HepG2 (cell line): ENCODE results near the gene MYORG. TPM values are rescaled to one million over a fixed set of nuclear protein-coding genes. Genes with fewer than 3 reads are reported as not detected.
A peak's percentile ranks its signal among the peaks of the same experiment; 100 is the strongest.

Experiments used
- ERF ChIP-seq: IDR thresholded peaks from 2 replicates; pipeline ENCODE4 v1.6.1; 2018; ENCODE audit warnings: missing biosample characterization, missing genetic modification reagents
- HNF4A ChIP-seq: sonication (generic); formaldehyde crosslinking; IDR thresholded peaks from 2 replicates; pipeline ENCODE4 v1.4.0; 2020; ENCODE audit warnings: missing genetic modification reagents
- HOXD1 ChIP-seq: sonication (generic); formaldehyde crosslinking; IDR thresholded peaks from 2 replicates; pipeline ENCODE4 v1.5.0; 2020; ENCODE audit warnings: missing genetic modification reagents
- ISL2 ChIP-seq: sonication (generic); formaldehyde crosslinking; IDR thresholded peaks from 2 replicates; pipeline ENCODE4 v1.5.0; 2020; ENCODE audit warnings: missing genetic modification reagents
- KDM2A ChIP-seq: sonication (generic); formaldehyde crosslinking; IDR thresholded peaks from 2 replicates; pipeline ENCODE4 v1.4.0; 2020; ENCODE audit warnings: low read depth, missing genetic modification reagents, borderline replicate concordance
- MAFF ChIP-seq: IDR thresholded peaks from 2 replicates; pipeline ENCODE4 v1.6.1; 2011; ENCODE audit warnings: low read depth, low read length, improper control_type of control experiment
- NBN ChIP-seq: fragments of 450-650 bp; conservative IDR thresholded peaks from 2 replicates; pipeline ENCODE4 v1.6.1; 2017
- POLR2AphosphoS2 ChIP-seq: IDR thresholded peaks from 2 replicates; pipeline ENCODE4 v1.6.1; 2011; ENCODE audit warnings: low read depth, low read length, improper control_type of control experiment
- PRPF4 ChIP-seq: fragments of 200-400 bp; formaldehyde crosslinking; IDR thresholded peaks from 2 replicates; pipeline ENCODE4 v1.6.1; 2016; ENCODE audit warnings: low read length, low read depth; ENCODE audit not compliant: poor library complexity, severe bottlenecking
- RELA ChIP-seq: sonication (generic); formaldehyde crosslinking; IDR thresholded peaks from 2 replicates; pipeline ENCODE4 v1.4.0; 2020; ENCODE audit warnings: missing genetic modification reagents
- SIN3A ChIP-seq: IDR thresholded peaks from 2 replicates; pipeline ENCODE4 v1.6.1; 2011; ENCODE audit warnings: low read depth, mild to moderate bottlenecking, control low read depth, low read length, borderline replicate concordance
- SMAD9 ChIP-seq: sonication (generic); formaldehyde crosslinking; IDR thresholded peaks from 2 replicates; pipeline ENCODE4 v1.5.1; 2020; ENCODE audit warnings: mild to moderate bottlenecking, missing genetic modification reagents
- SMARCC2 ChIP-seq: fragments of 450-650 bp; IDR thresholded peaks from 2 replicates; pipeline ENCODE4 v1.6.1; 2017; ENCODE audit warnings: antibody characterized with exemption, mild to moderate bottlenecking
- SNRNP70 ChIP-seq: fragments of 200-400 bp; formaldehyde crosslinking; IDR thresholded peaks from 2 replicates; pipeline ENCODE4 v1.6.1; 2017; ENCODE audit warnings: mild to moderate bottlenecking, low read depth, low read length, moderate library complexity
- SP2 ChIP-seq: sonication (generic); formaldehyde crosslinking; IDR thresholded peaks from 2 replicates; pipeline ENCODE4 v1.5.1; 2020; ENCODE audit warnings: mild to moderate bottlenecking, missing genetic modification reagents
- SRY ChIP-seq: sonication (generic); formaldehyde crosslinking; IDR thresholded peaks from 2 replicates; pipeline ENCODE4 v1.8.0; 2022; ENCODE audit warnings: mild to moderate bottlenecking, missing genetic modification reagents
- TOE1 ChIP-seq: sonication (generic); formaldehyde crosslinking; IDR thresholded peaks from 2 replicates; pipeline ENCODE4 v1.4.0; 2020; ENCODE audit warnings: mild to moderate bottlenecking, missing genetic modification reagents
- ZFP36L2 ChIP-seq: sonication (generic); formaldehyde crosslinking; IDR thresholded peaks from 2 replicates; pipeline ENCODE4 v1.4.0; 2020; ENCODE audit warnings: missing genetic modification reagents
- ZNF143 ChIP-seq: sonication (generic); formaldehyde crosslinking; IDR thresholded peaks from 2 replicates; pipeline ENCODE4 v1.4.0; 2020; ENCODE audit warnings: missing genetic modification reagents
- ZNF205 ChIP-seq: IDR thresholded peaks from 2 replicates; pipeline ENCODE4 v1.6.1; 2018; ENCODE audit warnings: missing biosample characterization, missing genetic modification reagents
- ZNF207 ChIP-seq: fragments of 450-650 bp; IDR thresholded peaks from 2 replicates; pipeline ENCODE4 v1.6.1; 2016; ENCODE audit warnings: antibody characterized with exemption, borderline replicate concordance
- ZNF225 ChIP-seq: sonication (generic); formaldehyde crosslinking; IDR thresholded peaks from 2 replicates; pipeline ENCODE4 v1.4.0; 2020; ENCODE audit warnings: mild to moderate bottlenecking, missing genetic modification reagents
- ZNF326 ChIP-seq: sonication (generic); formaldehyde crosslinking; IDR thresholded peaks from 2 replicates; pipeline ENCODE4 v1.4.0; 2020; ENCODE audit warnings: missing genetic modification reagents, borderline replicate concordance
- ZNF577 ChIP-seq: sonication (generic); formaldehyde crosslinking; IDR thresholded peaks from 2 replicates; pipeline ENCODE4 v1.4.0; 2020; ENCODE audit warnings: mild to moderate bottlenecking, low read depth, missing genetic modification reagents, borderline replicate concordance
- ZNF616 ChIP-seq: sonication (generic); formaldehyde crosslinking; IDR thresholded peaks from 2 replicates; pipeline ENCODE4 v1.5.0; 2020; ENCODE audit warnings: low read depth, mild to moderate bottlenecking, missing genetic modification reagents
- ZNF773 ChIP-seq: sonication (generic); formaldehyde crosslinking; IDR thresholded peaks from 2 replicates; pipeline ENCODE4 v1.4.0; 2020; ENCODE audit warnings: missing genetic modification reagents, borderline replicate concordance
- ZNF841 ChIP-seq: sonication (generic); formaldehyde crosslinking; IDR thresholded peaks from 2 replicates; pipeline ENCODE4 v1.8.1; 2023; ENCODE audit warnings: missing genetic modification reagents, borderline replicate concordance
- polyA plus RNA-seq, 8 experiments: library from polyadenylated mRNA; depleted of rRNA in 3 of 8; stranded (reverse) in 7 of 8; unstranded in 1 of 8; fragments of >200 nt; fragmentation: Illumina TruSeq in 4 of 8; extraction: Trizol in 4 of 8; gene quantifications; 2 replicates each; pipeline versions ENCODE4 v1.2.1 to v1.2.3, GENCODE V29; 2011 to 2016; ENCODE audit warnings: low read depth in 4 of 8, missing spikeins in 1 of 8, mixed read lengths in 1 of 8; ENCODE audit not compliant: insufficient read depth in 1 of 8
- total RNA-seq, 5 experiments: library from RNA; depleted of rRNA; stranded (reverse); fragments of >200 nt; fragmentation: Illumina TruSeq; extraction: Trizol; gene quantifications; 2 replicates each; pipeline ENCODE4 v1.2.3, GENCODE V29; 2016; ENCODE audit warnings: low read depth in 1 of 5
- TF ChIP-seq, protein P1 (sequence below): sonication (generic); formaldehyde crosslinking; IDR thresholded peaks from 2 replicates; pipeline ENCODE4 v1.4.0; 2020; ENCODE audit warnings: missing genetic modification reagents
- TF ChIP-seq, protein P2 (sequence below): IDR thresholded peaks from 2 replicates; pipeline ENCODE4 v1.6.1; 2016; ENCODE audit warnings: mild to moderate bottlenecking

The MYORG gene
- total and polyA plus RNA-seq, 2 of the 13 experiments (the other 11 are each of a cell fraction or from before 2014, with no cell fraction given), result 11.1 to 22.4 TPM

DNA sequence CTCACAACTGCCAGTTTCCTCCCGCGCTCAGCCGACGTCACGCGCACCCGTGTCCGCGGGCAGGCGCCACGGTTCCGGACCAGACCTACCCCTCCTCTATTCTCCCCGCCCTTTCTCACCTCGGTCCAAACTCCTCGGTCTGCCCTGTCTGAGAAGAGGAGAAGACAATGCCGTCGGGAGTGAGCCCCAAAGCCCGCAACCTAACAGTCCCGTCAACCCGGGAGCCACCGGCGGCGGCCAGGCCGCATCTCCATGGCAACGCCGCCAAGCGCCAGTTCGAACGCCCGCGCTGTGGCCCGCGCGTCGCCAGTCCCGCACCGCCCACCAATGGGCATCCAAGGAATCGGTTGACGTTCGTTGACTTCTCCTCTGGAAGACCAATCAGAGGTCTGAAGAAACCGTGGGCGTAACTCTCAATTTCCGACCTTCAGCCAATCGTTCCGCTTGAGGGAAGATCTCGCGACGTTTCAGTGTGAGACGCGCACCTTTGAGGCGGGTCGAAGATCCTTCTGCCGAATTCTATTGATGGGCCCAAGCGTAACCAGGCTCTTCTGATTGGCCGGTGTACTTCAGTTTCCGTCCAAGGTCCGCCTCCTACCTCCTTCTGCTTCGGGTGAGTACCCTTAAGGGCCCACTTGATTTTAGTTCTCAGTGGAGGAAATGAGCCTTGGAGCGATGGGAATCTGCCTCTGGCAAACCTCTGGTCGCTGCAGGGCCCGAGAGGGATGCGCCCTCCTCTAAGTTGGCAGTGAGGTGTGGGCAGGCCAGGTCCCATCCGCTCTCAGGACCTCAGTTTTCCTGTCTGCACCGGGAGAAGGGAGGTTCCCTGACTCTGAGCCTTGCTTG is 47.5 kb downstream of the MYORG start, which contains the start of the genes KIF24 and NUDT2 (continued):
- no peak for TF ChIP-seq ZNF326 (CRISPR knock-in tag)
- no peak for TF ChIP-seq NBN
- no peak for TF ChIP-seq ZFP36L2 (CRISPR knock-in tag)
- no peak for TF ChIP-seq ISL2
- no peak for TF ChIP-seq ZNF205 (CRISPR knock-in tag)
- no peak for TF ChIP-seq POLR2AphosphoS2
- TF ChIP-seq SMARCC2, result no peak
- TF ChIP-seq ZNF577, result no peak
- TF ChIP-seq HOXD1, result 0 out of 2 replicates have a peak, but pooled peaks have one; percentile 26
- TF ChIP-seq ZNF207, result no peak
- TF ChIP-seq SMAD9 (CRISPR knock-in tag), result no peak
- no peak for TF ChIP-seq ZNF841 (CRISPR knock-in tag)
- TF ChIP-seq, protein P1, sequence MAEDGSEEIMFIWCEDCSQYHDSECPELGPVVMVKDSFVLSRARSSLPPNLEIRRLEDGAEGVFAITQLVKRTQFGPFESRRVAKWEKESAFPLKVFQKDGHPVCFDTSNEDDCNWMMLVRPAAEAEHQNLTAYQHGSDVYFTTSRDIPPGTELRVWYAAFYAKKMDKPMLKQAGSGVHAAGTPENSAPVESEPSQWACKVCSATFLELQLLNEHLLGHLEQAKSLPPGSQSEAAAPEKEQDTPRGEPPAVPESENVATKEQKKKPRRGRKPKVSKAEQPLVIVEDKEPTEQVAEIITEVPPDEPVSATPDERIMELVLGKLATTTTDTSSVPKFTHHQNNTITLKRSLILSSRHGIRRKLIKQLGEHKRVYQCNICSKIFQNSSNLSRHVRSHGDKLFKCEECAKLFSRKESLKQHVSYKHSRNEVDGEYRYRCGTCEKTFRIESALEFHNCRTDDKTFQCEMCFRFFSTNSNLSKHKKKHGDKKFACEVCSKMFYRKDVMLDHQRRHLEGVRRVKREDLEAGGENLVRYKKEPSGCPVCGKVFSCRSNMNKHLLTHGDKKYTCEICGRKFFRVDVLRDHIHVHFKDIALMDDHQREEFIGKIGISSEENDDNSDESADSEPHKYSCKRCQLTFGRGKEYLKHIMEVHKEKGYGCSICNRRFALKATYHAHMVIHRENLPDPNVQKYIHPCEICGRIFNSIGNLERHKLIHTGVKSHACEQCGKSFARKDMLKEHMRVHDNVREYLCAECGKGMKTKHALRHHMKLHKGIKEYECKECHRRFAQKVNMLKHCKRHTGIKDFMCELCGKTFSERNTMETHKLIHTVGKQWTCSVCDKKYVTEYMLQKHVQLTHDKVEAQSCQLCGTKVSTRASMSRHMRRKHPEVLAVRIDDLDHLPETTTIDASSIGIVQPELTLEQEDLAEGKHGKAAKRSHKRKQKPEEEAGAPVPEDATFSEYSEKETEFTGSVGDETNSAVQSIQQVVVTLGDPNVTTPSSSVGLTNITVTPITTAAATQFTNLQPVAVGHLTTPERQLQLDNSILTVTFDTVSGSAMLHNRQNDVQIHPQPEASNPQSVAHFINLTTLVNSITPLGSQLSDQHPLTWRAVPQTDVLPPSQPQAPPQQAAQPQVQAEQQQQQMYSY (CRISPR knock-in tag), result no peak
- no peak for TF ChIP-seq TOE1 (CRISPR knock-in tag)
- TF ChIP-seq, protein P2, sequence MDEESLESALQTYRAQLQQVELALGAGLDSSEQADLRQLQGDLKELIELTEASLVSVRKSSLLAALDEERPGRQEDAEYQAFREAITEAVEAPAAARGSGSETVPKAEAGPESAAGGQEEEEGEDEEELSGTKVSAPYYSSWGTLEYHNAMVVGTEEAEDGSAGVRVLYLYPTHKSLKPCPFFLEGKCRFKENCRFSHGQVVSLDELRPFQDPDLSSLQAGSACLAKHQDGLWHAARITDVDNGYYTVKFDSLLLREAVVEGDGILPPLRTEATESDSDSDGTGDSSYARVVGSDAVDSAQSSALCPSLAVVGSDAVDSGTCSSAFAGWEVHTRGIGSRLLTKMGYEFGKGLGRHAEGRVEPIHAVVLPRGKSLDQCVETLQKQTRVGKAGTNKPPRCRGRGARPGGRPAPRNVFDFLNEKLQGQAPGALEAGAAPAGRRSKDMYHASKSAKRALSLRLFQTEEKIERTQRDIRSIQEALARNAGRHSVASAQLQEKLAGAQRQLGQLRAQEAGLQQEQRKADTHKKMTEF (CRISPR knock-in tag), result peak; percentile 41
- no peak for TF ChIP-seq SNRNP70
- no peak for TF ChIP-seq ERF (CRISPR knock-in tag)
- TF ChIP-seq ZNF225 (CRISPR knock-in tag), result no peak; the same call in 1 of the 2 replicates
- TF ChIP-seq ZNF773, result 0 out of 2 replicates have a peak, but pooled peaks have one; percentile 49
- TF ChIP-seq HNF4A (CRISPR knock-in tag), result no peak; the same call in 1 of the 2 replicates
- no peak for TF ChIP-seq PRPF4
- peak; percentile 99 for TF ChIP-seq SIN3A
- TF ChIP-seq SP2 (CRISPR knock-in tag), result peak; percentile 95
- peak; percentile 21; the same call in 1 of the 2 replicates for TF ChIP-seq ZNF143
- no peak for TF ChIP-seq SRY
- no peak for TF ChIP-seq KDM2A
- no peak for TF ChIP-seq RELA (CRISPR knock-in tag)
- no peak for TF ChIP-seq ZNF616 (CRISPR knock-in tag)
- no peak for TF ChIP-seq MAFF
